Ovary (tissue), 9 donors: Measurements from ENCODE around the gene NCAPH2. TPM values are rescaled to one million over a fixed set of nuclear protein-coding genes. Genes with fewer than 3 reads are reported as not detected.

Experiments used
- DNase-seq, 5 donors: peaks; one replicate each; pipeline ENCODE4 v3.0.0-alpha.2; 2019 to 2020
- H3K27ac ChIP-seq, 2 donors: fragments of 200-600 bp; one replicate each; pipeline versions ENCODE4 v1.5.1 to v1.8.0; 2019 to 2022
- H3K27me3 ChIP-seq: fragments of 200-600 bp; one replicate; pipeline ENCODE4 v1.8.0; 2022
- H3K36me3 ChIP-seq: fragments of 200-600 bp; sonication (generic); one replicate; pipeline ENCODE4 v1.5.1; 2019
- H3K4me1 ChIP-seq: one replicate; pipeline ENCODE4 v1.8.1; 2013; ENCODE audit warnings: mild to moderate bottlenecking, moderate library complexity; ENCODE audit not compliant: insufficient read depth
- H3K4me3 ChIP-seq: fragments of 200-600 bp; sonication (generic); one replicate; pipeline ENCODE4 v1.5.1; 2017
- H3K9me3 ChIP-seq, 2 donors: fragments of 200-600 bp in 1 of 2; sonication (generic) in 1 of 2; one replicate each; pipeline versions ENCODE4 v1.5.1 to v1.8.1; 2013 to 2019; ENCODE audit warnings: mild to moderate bottlenecking in 1 of 2, moderate library complexity in 1 of 2
- EP300 ChIP-seq: sonication (generic); formaldehyde crosslinking; IDR thresholded peaks from one replicate; pipeline ENCODE4 v1.6.1; 2017; ENCODE audit warnings: antibody characterized with exemption
- POLR2A ChIP-seq: fragments of 450-650 bp; IDR thresholded peaks from one replicate; pipeline ENCODE4 v1.6.1; 2017; ENCODE audit warnings: antibody characterized with exemption, mild to moderate bottlenecking, moderate library complexity
- WGBS, 3 donors: extraction: QIAGEN DNeasy Blood & Tissue Kit in 1 of 3; methylation state at CpG; one replicate each; pipeline versions ENCODE4 v1.1.5 to v1.1.7; 2013 to 2017; 5-methylcytosine and 5-hydroxymethylcytosine counted together
- intact Hi-C, 4 donors: fragments of 100-400 bp; cut with DNase I; formaldehyde crosslinking; loops; one replicate each; pipeline versions ENCODE4 v1.11.0 to v1.15.1; 2022 to 2023
- polyA plus RNA-seq, 2 donors: library from polyadenylated mRNA; stranded (reverse); fragments of 200-250 nt in 1 of 2; fragments of 350-450 nt in 1 of 2; fragmentation: Illumina TruSeq in 1 of 2; extraction: RNeasy Lipid Tissue Mini Kit (QIAGEN cat#74804) in 1 of 2; gene quantifications; one replicate each; pipeline ENCODE4 v1.2.3, GENCODE V29; 2013 to 2014
- total RNA-seq, 7 donors: library from RNA; depleted of rRNA in 2 of 7; stranded (reverse); fragments of >200 nt in 2 of 7; fragmentation: NEBNext Ultra II Directional in 3 of 7; extraction: Animal tissue kit (Norgen Biotek cat#: 25700) in 3 of 7; gene quantifications; one replicate each; pipeline versions ENCODE4 v1.1.0 to v1.2.4, GENCODE V29; 2016 to 2023
- TF ChIP-seq, protein P1 (sequence below), 3 donors: fragments of 450-650 bp in 2 of 3; fragments of 200-600 bp in 1 of 3; IDR thresholded peaks; one replicate each; pipeline versions ENCODE4 v1.5.1 to v1.8.0; 2016 to 2022; ENCODE audit warnings: antibody characterized with exemption in 3 of 3, mild to moderate bottlenecking in 1 of 3
- donor health status: DM: no; HTN: no; CAD: no; lungs with moderate emphysema.
- donor health status: DM: no; HTN: no; CAD: no.
- donor health status: Bipolar disorder and iron deficiency.
- donor health status: DM: yes; HTN: yes; CAD: no.
- donor health status: DM: no; HTN: no; CAD: no.
- donor health status: DM: yes; HTN: yes; CAD: no.

Gene NCAPH2
- total and polyA plus RNA-seq, 9 donors = 11.5 to 61.5 (median 49.0) TPM

- Histone ChIP-seq H3K4me1 (peaks cover 2% of the 10 kb centered on the region), H3K36me3 (no peaks in the 10 kb centered on the region), H3K4me3 (no peak overlapping the region), H3K9me3 (no peaks in the 10 kb centered on the region), H3K27me3 (no peaks in the 10 kb centered on the region), H3K27ac (no peak overlapping the region)
- 88 to 93% (median 88%) methylated on average over 11 of the region's 11 CpGs for WGBS, 3 donors
- intact Hi-C loops = no loop called here
- TF ChIP-seq, protein P1, sequence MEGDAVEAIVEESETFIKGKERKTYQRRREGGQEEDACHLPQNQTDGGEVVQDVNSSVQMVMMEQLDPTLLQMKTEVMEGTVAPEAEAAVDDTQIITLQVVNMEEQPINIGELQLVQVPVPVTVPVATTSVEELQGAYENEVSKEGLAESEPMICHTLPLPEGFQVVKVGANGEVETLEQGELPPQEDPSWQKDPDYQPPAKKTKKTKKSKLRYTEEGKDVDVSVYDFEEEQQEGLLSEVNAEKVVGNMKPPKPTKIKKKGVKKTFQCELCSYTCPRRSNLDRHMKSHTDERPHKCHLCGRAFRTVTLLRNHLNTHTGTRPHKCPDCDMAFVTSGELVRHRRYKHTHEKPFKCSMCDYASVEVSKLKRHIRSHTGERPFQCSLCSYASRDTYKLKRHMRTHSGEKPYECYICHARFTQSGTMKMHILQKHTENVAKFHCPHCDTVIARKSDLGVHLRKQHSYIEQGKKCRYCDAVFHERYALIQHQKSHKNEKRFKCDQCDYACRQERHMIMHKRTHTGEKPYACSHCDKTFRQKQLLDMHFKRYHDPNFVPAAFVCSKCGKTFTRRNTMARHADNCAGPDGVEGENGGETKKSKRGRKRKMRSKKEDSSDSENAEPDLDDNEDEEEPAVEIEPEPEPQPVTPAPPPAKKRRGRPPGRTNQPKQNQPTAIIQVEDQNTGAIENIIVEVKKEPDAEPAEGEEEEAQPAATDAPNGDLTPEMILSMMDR (IDR thresholded peaks at IDR 0.05) = no peak
- TF ChIP-seq EP300 = no peak
- no peak for TF ChIP-seq POLR2A
- no peak for DNase-seq
Observed at GRCh38 chr22:50572965-50573364, 64.9 kb downstream of the NCAPH2 start.

DNA sequence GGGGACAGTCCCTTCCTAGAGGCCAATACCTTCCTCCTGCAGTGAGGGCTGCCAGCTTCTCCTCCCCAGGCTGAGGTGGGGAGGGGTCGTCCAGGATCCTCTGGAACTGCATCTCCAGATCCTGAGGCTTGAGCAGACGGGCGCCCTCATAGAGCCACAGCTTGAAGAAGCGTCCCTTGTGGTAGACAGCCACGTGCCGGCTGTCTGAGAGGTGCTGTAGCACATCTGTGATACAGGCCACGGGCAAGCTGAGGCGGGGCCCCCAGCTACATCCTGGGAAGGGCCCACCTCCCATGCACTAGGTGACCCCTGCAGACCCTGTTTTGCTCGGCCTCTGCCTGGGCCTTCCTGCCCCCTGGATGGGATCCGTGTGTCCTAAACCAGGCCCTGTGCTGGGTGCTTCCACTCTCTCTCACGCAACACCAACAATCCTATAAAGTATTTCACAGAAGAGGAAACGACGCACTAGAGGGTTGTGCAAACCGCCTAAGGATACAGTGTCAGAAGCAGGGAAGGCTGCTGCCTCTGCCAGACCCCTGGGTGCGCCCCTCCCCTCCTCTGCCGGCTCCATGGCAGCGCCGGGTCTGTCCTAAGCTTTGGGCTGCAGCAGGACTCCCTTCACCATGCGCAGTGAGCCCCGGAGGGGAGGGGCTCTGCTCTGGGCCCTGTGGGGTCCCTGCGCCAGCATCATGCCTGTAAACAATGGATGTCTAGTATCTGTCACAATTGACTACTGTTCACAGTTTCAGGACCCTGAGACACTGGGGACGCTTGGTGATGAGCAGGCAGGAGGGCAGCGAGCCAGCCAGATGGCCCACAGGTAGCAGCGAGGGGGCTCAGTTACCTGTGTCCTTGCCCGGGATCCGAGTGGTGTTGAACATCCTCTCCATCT is 65.7 kb downstream of the NCAPH2 start:
- Histone ChIP-seq H3K4me3 (no peak overlapping the region), H3K27me3 (no peaks in the 10 kb centered on the region), H3K4me1 (peaks cover 9% of the 10 kb centered on the region), H3K36me3 (no peaks in the 10 kb centered on the region), H3K27ac (no peak overlapping the region), H3K9me3 (no peaks in the 10 kb centered on the region)
- DNase-seq = no peak
- intact Hi-C loops = no loop called here
- TF ChIP-seq, protein P1 (IDR thresholded peaks at IDR 0.05) = no peak
- TF ChIP-seq EP300 (no peak), POLR2A (no peak)
- 80 to 87% (median 80%) methylated on average over 25 to 26 of the region's 26 CpGs for WGBS, 3 donors

- WGBS, 3 donors = 84 to 89% (median 87%) methylated on average over 11 of the region's 11 CpGs
- Histone ChIP-seq H3K4me1 (peaks cover 9% of the 10 kb centered on the region), H3K27me3 (no peaks in the 10 kb centered on the region), H3K27ac (no peak overlapping the region), H3K9me3 (no peaks in the 10 kb centered on the region), H3K4me3 (no peak overlapping the region), H3K36me3 (no peaks in the 10 kb centered on the region)
- TF ChIP-seq EP300 (no peak), POLR2A (no peak)
- TF ChIP-seq, protein P1 (IDR thresholded peaks at IDR 0.05) = no peak
- DNase-seq = no peak
- intact Hi-C loops = no loop called here
Observed at GRCh38 chr22:50574383-50574755, 66.3 kb downstream of the NCAPH2 start.

Other genes with a start within 250 kb of the NCAPH2 start
- 10 to 100 TPM in 6 of 7 donors, 1 to 10 TPM in 1; 7.9 to 35.3 (median 23.3) TPM for gene MAPK12, start 246.5 kb upstream of the NCAPH2 start, total RNA-seq
- gene MAPK12, start 246.5 kb upstream of the NCAPH2 start, polyA plus RNA-seq = 10 to 100 TPM in 1 of 2 donors, under 1 TPM in 1; 0.87 to 26.5 TPM
- gene MAPK11, start 237.8 kb upstream of the NCAPH2 start, total RNA-seq = 10 to 100 TPM in 4 of 7 donors, 1 to 10 TPM in 3; 2.0 to 31.6 (median 12.0) TPM
- 10 to 100 TPM in 1 of 2 donors, under 1 TPM in 1; 0.92 to 13.0 TPM for gene MAPK11, start 237.8 kb upstream of the NCAPH2 start, polyA plus RNA-seq
- 100 to 1,000 TPM; 121 to 274 (median 229) TPM for gene PLXNB2, start 200.6 kb upstream of the NCAPH2 start, total RNA-seq
- 100 to 1,000 TPM in 1 of 2 donors, 10 to 100 TPM in 1; 26.5 to 135 TPM for gene PLXNB2, start 200.6 kb upstream of the NCAPH2 start, polyA plus RNA-seq
- 10 to 100 TPM in 2 of 7 donors, 1 to 10 TPM in 5; 2.6 to 17.3 (median 7.4) TPM for gene DENND6B, start 181.2 kb upstream of the NCAPH2 start, total RNA-seq
- 1 to 10 TPM in 1 of 2 donors, under 1 TPM in 1; 0.38 to 5.6 TPM for gene DENND6B, start 181.2 kb upstream of the NCAPH2 start, polyA plus RNA-seq
- gene PPP6R2, start 164.9 kb upstream of the NCAPH2 start, total RNA-seq = 10 to 100 TPM; 30.1 to 52.9 (median 37.8) TPM
- gene PPP6R2, start 164.9 kb upstream of the NCAPH2 start, polyA plus RNA-seq = 10 to 100 TPM in 1 of 2 donors, 1 to 10 TPM in 1; 8.2 to 33.4 TPM
- gene SBF1, start 33.2 kb upstream of the NCAPH2 start, total RNA-seq = 10 to 100 TPM; 25.6 to 86.0 (median 65.1) TPM
- gene SBF1, start 33.2 kb upstream of the NCAPH2 start, polyA plus RNA-seq = 10 to 100 TPM in 1 of 2 donors, 1 to 10 TPM in 1; 1.9 to 36.7 TPM
- gene ADM2, start 26.7 kb upstream of the NCAPH2 start, total RNA-seq = 1 to 10 TPM in 1 of 7 donors, under 1 TPM in 3, not detected in 3; 0.11 to 2.6 (median 0.21) TPM
- under 1 TPM; 0.01 to 0.03 TPM for gene ADM2, start 26.7 kb upstream of the NCAPH2 start, polyA plus RNA-seq
- gene MIOX, start 21.4 kb upstream of the NCAPH2 start, total RNA-seq = under 1 TPM in 1 of 7 donors, not detected in 6; 0.20 TPM
- not detected for gene MIOX, start 21.4 kb upstream of the NCAPH2 start, polyA plus RNA-seq
- 10 to 100 TPM; 43.6 to 76.6 (median 60.9) TPM for gene LMF2, start 522 bp upstream of the NCAPH2 start, total RNA-seq
- gene LMF2, start 522 bp upstream of the NCAPH2 start, polyA plus RNA-seq = 10 to 100 TPM in 1 of 2 donors, 1 to 10 TPM in 1; 1.5 to 52.3 TPM
- gene SCO2, start 17.4 kb downstream of the NCAPH2 start, total RNA-seq = 1 to 10 TPM in 2 of 7 donors, under 1 TPM in 2, not detected in 3; 0.73 to 5.1 (median 2.6) TPM
- gene SCO2, start 17.4 kb downstream of the NCAPH2 start, polyA plus RNA-seq = under 1 TPM in 1 of 2 donors, not detected in 1; 0.75 TPM
- 10 to 100 TPM in 5 of 7 donors, 1 to 10 TPM in 2; 6.6 to 72.4 (median 15.9) TPM for gene TYMP, start 21.8 kb downstream of the NCAPH2 start, total RNA-seq
- gene TYMP, start 21.8 kb downstream of the NCAPH2 start, polyA plus RNA-seq = 1 to 10 TPM; 2.7 to 8.4 TPM
- under 1 TPM in 5 of 7 donors, not detected in 2; 0.10 to 0.12 (median 0.10) TPM for gene KLHDC7B, start 37.7 kb downstream of the NCAPH2 start, total RNA-seq
- gene KLHDC7B, start 37.7 kb downstream of the NCAPH2 start, polyA plus RNA-seq = under 1 TPM; 0.04 to 0.13 TPM
- not detected for gene SYCE3, start 54.7 kb downstream of the NCAPH2 start, total RNA-seq
- gene SYCE3, start 54.7 kb downstream of the NCAPH2 start, polyA plus RNA-seq = not detected
- 10 to 100 TPM in 1 of 7 donors, 1 to 10 TPM in 6; 3.6 to 10.6 (median 5.2) TPM for gene CPT1B, start 70.2 kb downstream of the NCAPH2 start, total RNA-seq
- 1 to 10 TPM; 2.5 to 4.2 TPM for gene CPT1B, start 70.2 kb downstream of the NCAPH2 start, polyA plus RNA-seq
- 10 to 100 TPM; 34.9 to 73.2 (median 48.8) TPM for gene CHKB, start 74.6 kb downstream of the NCAPH2 start, total RNA-seq
- gene CHKB, start 74.6 kb downstream of the NCAPH2 start, polyA plus RNA-seq = 10 to 100 TPM; 42.2 to 44.2 TPM
- 10 to 100 TPM in 4 of 7 donors, 1 to 10 TPM in 3; 5.0 to 28.4 (median 13.2) TPM for gene MAPK8IP2, start 92.6 kb downstream of the NCAPH2 start, total RNA-seq
- 1 to 10 TPM; 1.1 to 6.0 TPM for gene MAPK8IP2, start 92.6 kb downstream of the NCAPH2 start, polyA plus RNA-seq
- 10 to 100 TPM; 11.9 to 51.6 (median 19.9) TPM for gene ARSA, start 119.9 kb downstream of the NCAPH2 start, total RNA-seq
- gene ARSA, start 119.9 kb downstream of the NCAPH2 start, polyA plus RNA-seq = 10 to 100 TPM in 1 of 2 donors, 1 to 10 TPM in 1; 2.1 to 13.1 TPM
- gene SHANK3, start 164.6 kb downstream of the NCAPH2 start, total RNA-seq = 10 to 100 TPM in 2 of 7 donors, 1 to 10 TPM in 5; 2.6 to 23.2 (median 6.2) TPM
- gene SHANK3, start 164.6 kb downstream of the NCAPH2 start, polyA plus RNA-seq = 1 to 10 TPM; 2.7 to 9.8 TPM
- gene ACR, start 230.0 kb downstream of the NCAPH2 start, total RNA-seq = 1 to 10 TPM in 1 of 7 donors, under 1 TPM in 2, not detected in 4; 0.25 to 1.3 (median 0.64) TPM
- under 1 TPM; 0.33 TPM for gene ACR, start 230.0 kb downstream of the NCAPH2 start, polyA plus RNA-seq